Stimulated activated naive B cell treated with anti-CD40 and anti-IgM and Interleukin-4, amounts not matched to agents 10 μg/mL and 1 μg/mL and 100 μg/mL, for 72 hours (primary cell): Measurements from ENCODE around the gene RBM47.

ENCODE experiments used
- ATAC-seq, 2 donors: fragments of 150-1000 bp; cut with Tn5 transposase; replicated peaks; 2 replicates each; pipeline ENCODE4 v1.10.0; 2021; ENCODE audit warnings: moderate library complexity in 1 of 2
- DNase-seq: peaks from one replicate; pipeline ENCODE4 v3.0.0; 2021
- H3K27ac Mint-ChIP-seq: one replicate; pipeline ENCODE4 v1.8.0; 2022; ENCODE audit warnings: mild to moderate bottlenecking, mixed read lengths
- H3K27me3 Mint-ChIP-seq, 2 donors: one replicate each; pipeline ENCODE4 v1.8.0; 2022; ENCODE audit warnings: mixed read lengths in 2 of 2
- H3K36me3 Mint-ChIP-seq, 2 donors: one replicate each; pipeline ENCODE4 v1.8.0; 2022; ENCODE audit warnings: mixed read lengths in 2 of 2, mild to moderate bottlenecking in 1 of 2
- H3K4me1 Mint-ChIP-seq, 2 donors: one replicate each; pipeline ENCODE4 v1.8.0; 2022; ENCODE audit warnings: mixed read lengths in 2 of 2, mild to moderate bottlenecking in 1 of 2
- H3K4me3 Mint-ChIP-seq, 2 donors: one replicate each; pipeline ENCODE4 v1.8.0; 2022; ENCODE audit warnings: mild to moderate bottlenecking in 2 of 2, mixed read lengths in 2 of 2, moderate library complexity in 1 of 2
- H3K9me3 Mint-ChIP-seq, 2 donors: one replicate each; pipeline ENCODE4 v1.8.0; 2022; ENCODE audit warnings: mixed read lengths in 2 of 2, mild to moderate bottlenecking in 1 of 2

RBM47 gene

DNA sequence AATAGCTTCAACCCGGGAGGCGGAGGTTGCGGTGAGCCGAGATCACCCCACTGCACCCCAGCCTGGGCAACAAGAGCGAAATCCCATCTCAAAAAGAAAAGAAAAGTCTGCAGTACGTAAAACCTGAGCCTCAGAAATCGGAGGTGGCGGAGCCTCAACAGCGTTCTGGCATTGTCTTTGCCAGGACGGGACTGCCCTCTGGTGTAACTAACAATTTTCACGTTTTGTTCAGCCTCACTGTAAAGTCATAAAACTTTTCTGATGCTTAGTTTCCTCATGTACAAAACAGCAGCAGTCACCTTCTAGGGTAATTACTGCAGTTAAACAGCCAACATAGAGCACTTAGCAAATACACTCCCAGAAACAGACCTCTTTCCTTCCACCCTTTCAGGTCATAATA is 121.7 kb downstream of the RBM47 start:
- H3K27ac Mint-ChIP-seq, result no peak overlapping the region
- ATAC-seq (no peak), DNase-seq (no peak)
- peaks cover 0 to 9% of the 10 kb centered on the region in 2 donors for H3K36me3 Mint-ChIP-seq
- no peak overlapping the region for H3K4me3 Mint-ChIP-seq
- H3K9me3 Mint-ChIP-seq, result no peaks in the 10 kb centered on the region
- peaks cover 5% of the 10 kb centered on the region in 2 donors for H3K4me1 Mint-ChIP-seq
- no peaks in the 10 kb centered on the region for H3K27me3 Mint-ChIP-seq

DNA sequence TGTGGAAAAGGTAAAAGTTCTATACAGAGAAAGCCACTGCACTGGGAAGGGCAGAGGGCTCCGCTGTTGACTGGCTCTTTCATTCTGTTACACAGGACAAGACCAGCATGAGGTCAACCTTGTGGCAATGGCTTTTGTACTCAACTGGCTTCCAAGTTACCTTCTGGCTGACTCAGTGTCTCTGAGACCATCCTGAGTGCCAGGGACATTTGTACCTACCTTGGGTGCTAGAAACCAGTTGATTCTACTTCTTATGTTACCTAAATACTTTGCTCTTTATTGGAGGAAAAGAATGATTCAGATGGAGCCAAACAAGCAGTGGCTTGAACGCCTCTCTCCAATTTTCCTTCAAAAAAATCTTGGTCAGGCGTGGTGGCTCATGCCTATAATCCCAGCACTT is 123.2 kb downstream of the RBM47 start:
- H3K4me3 Mint-ChIP-seq, result no peak overlapping the region
- no peak overlapping the region for H3K27ac Mint-ChIP-seq
- no peaks in the 10 kb centered on the region for H3K9me3 Mint-ChIP-seq
- H3K27me3 Mint-ChIP-seq, result no peaks in the 10 kb centered on the region
- H3K36me3 Mint-ChIP-seq, result peaks cover 0 to 15% of the 10 kb centered on the region in 2 donors
- H3K4me1 Mint-ChIP-seq, result peaks cover 9 to 14% of the 10 kb centered on the region in 2 donors
- no peak for DNase-seq
- no peak for ATAC-seq

DNA sequence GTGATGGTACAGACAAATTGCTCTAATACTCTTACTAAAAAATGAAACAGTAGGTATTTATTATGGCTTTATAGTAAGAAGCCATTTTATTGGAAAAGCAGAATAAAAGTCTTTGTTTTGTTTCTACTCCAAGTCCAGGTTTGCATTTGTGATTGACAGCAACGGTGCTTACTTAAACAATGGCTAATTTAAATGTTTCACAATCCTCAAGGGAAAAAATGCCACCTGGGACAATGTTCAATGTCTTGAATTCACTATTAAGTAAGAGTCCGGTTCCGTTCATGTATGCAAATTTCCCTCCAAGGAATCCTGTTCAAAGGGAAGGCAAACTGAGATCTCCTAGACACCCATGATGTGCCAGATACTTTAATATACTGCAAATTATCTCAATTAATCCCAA is 123.6 kb downstream of the RBM47 start:
- H3K4me1 Mint-ChIP-seq, result peaks cover 8 to 14% of the 10 kb centered on the region in 2 donors

DNA sequence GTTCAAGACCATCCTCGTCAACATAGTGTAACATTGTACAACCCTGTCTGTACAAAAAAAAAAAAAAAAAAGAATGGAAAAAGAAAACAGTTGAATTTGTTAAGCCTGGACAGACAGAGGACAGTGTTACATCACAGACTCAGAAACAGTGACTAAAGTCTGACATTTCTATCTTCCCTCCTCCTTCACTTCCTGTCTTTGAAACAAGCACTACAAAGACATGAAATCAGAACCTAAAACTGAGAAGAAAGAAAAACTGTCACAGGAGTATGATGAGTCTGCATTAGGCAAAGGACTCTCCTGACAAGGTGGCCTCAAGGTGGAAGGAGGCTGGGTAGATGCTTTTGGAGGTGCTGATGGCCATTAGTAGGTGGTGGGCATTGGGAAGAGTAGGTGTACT is 126.7 kb downstream of the RBM47 start:
- Mint-ChIP-seq H3K27me3 (no peaks in the 10 kb centered on the region), H3K4me1 (peaks cover 8 to 14% of the 10 kb centered on the region in 2 donors), H3K4me3 (no peak overlapping the region), H3K9me3 (no peaks in the 10 kb centered on the region), H3K36me3 (peaks cover 0 to 5% of the 10 kb centered on the region in 2 donors), H3K27ac (no peak overlapping the region)
- DNase-seq, result no peak
- peak; percentile 33 to 49 for ATAC-seq

More for the DNA sequence above, 123.6 kb downstream of the RBM47 start:
- Mint-ChIP-seq H3K9me3 (no peaks in the 10 kb centered on the region), H3K36me3 (peaks cover 0 to 15% of the 10 kb centered on the region in 2 donors), H3K27ac (no peak overlapping the region), H3K27me3 (no peaks in the 10 kb centered on the region), H3K4me3 (no peak overlapping the region)
- DNase-seq (no peak), ATAC-seq (no peak)

DNA sequence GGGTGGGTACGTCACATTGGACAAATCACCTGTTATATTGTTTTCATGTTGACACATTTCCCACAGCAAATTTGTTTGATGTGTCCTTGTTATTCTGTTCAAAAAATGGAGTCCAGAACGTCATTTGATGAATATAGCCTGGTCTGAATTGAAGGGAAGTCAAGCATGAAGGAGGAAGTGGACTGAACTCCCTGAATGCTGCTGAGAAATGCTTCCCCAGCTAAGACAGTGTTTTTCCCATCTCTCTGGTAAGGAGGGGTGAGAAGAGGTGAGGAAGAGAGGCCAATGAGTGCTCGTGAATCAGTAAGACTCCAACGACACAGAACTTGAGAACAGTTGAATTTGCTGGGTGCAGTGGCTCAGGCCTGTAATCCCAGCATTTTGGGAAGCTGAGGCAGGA is 127.4 kb downstream of the RBM47 start:
- peak overlapping the region; percentile 37 for H3K27ac Mint-ChIP-seq
- no peak overlapping the region for H3K4me3 Mint-ChIP-seq
- H3K36me3 Mint-ChIP-seq, result peaks cover 0 to 5% of the 10 kb centered on the region in 2 donors

DNA sequence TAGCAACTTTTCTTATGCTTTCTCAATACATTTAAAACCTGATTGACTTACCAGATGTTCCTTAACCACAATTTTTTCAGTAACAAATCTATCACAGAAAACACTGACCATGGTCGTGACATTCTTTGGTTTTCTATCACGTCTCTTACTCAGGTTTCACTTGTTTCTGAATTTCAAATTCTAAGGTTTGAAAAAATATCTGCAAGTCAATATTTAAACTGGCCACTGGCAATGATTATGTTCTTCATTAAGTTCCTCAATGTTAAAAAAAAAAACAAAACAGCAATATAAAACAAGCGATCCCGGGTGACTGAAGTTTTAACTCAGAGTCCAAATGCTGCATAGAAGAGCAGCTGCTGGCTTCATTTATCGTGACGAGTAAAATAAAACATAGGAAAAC is 128.9 kb downstream of the RBM47 start:
- Mint-ChIP-seq H3K36me3 (peaks cover 0 to 5% of the 10 kb centered on the region in 2 donors), H3K4me1 (peaks cover 8 to 14% of the 10 kb centered on the region in 2 donors), H3K4me3 (no peak overlapping the region), H3K27ac (no peak overlapping the region), H3K9me3 (no peaks in the 10 kb centered on the region), H3K27me3 (no peaks in the 10 kb centered on the region)
- DNase-seq, result no peak
- ATAC-seq, result no peak

More for the DNA sequence above, 127.4 kb downstream of the RBM47 start:
- H3K9me3 Mint-ChIP-seq, result no peaks in the 10 kb centered on the region
- H3K27me3 Mint-ChIP-seq, result no peaks in the 10 kb centered on the region
- no peak for DNase-seq
- peaks cover 8 to 14% of the 10 kb centered on the region in 2 donors for H3K4me1 Mint-ChIP-seq
- ATAC-seq, result no peak

DNA sequence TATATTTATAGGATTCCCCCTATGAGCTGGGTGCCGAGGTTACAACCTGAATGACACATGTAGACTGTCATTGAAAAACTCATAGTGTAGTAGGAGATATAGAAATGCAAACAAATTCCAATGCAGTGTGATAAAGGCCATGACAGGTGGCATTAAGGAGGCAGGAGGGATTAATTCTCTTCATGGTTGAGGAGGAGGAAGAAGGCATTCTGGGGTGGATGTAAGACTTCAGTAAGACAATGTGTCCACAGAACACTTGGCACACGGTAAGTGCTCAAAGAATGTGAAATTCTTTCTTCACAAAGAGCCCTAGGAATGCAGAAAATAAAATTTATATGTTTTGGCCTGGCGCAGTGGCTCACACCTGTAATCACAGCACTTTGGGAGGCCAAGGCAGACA is 136.5 kb downstream of the RBM47 start:
- Mint-ChIP-seq H3K27me3 (no peaks in the 10 kb centered on the region), H3K4me3 (no peak overlapping the region), H3K9me3 (no peaks in the 10 kb centered on the region), H3K27ac (no peak overlapping the region), H3K4me1 (no peaks in the 10 kb centered on the region), H3K36me3 (no peaks in the 10 kb centered on the region)
- no peak for DNase-seq
- ATAC-seq, result no peak

DNA sequence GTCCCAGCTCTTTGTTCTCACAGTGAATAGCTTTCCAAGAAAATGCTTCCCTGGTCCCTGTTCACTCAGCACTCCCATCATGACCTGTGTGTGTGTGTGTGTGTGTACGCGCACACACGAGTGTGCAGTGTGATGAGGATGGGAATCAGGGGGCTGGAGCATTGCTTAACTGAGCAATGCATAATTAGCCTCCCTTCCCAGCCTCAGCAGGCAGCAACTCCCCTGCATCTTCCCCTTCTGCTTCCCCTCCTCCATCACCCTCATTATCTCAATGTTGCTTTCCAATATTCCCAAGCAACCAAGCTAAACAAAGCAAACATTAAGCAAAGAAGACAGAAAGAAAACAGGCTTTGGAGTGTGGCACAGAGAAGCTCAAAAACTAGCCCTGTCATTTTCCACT is 137.0 kb downstream of the RBM47 start:
- Mint-ChIP-seq H3K9me3 (no peaks in the 10 kb centered on the region), H3K27ac (no peak overlapping the region), H3K4me1 (no peaks in the 10 kb centered on the region), H3K36me3 (no peaks in the 10 kb centered on the region), H3K4me3 (no peak overlapping the region), H3K27me3 (no peaks in the 10 kb centered on the region)
- DNase-seq (no peak), ATAC-seq (no peak)

DNA sequence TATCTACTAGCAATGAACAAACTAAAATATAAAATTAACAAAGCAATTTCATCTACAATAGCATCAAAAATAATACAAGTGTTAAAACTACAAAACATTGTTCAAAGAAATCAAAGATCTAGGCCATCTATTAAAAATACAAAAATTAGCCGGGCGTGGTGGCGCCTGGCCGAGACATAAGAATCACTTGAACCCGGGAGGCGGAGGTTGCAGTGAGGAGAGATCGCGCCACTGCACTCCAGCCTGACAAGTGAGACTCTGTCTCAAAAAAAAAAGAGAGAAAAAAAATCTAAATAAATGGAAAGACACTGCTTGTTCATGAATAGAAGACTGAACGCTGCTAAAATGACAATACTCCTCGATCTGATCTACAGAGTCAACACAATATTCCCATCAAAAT is 139.2 kb downstream of the RBM47 start:
- H3K36me3 Mint-ChIP-seq, result no peaks in the 10 kb centered on the region
- DNase-seq (no peak), ATAC-seq (no peak)
- no peaks in the 10 kb centered on the region for H3K4me1 Mint-ChIP-seq
- H3K9me3 Mint-ChIP-seq, result no peaks in the 10 kb centered on the region
- no peak overlapping the region for H3K4me3 Mint-ChIP-seq
- H3K27ac Mint-ChIP-seq, result no peak overlapping the region
- H3K27me3 Mint-ChIP-seq, result no peaks in the 10 kb centered on the region

DNA sequence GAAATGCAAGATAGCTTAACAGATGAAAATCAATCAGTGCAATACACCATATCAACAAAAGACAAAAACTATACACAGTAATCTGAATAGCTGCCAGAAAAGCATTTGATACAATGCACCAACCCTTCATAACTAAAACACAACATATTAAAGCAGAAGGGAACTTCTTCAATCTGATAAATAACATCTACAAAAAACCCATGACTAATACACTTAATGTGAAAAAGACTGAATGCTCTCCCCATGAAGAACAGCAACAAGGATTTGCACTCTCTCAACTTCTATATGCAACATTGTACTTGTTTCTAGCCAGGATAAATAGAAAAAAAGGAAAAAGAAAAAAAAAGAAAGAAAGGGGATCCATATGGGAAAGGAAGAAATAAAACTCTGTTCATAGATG is 139.7 kb downstream of the RBM47 start:
- Mint-ChIP-seq H3K4me3 (no peak overlapping the region), H3K27ac (no peak overlapping the region), H3K9me3 (no peaks in the 10 kb centered on the region), H3K4me1 (no peaks in the 10 kb centered on the region), H3K27me3 (no peaks in the 10 kb centered on the region), H3K36me3 (no peaks in the 10 kb centered on the region)
- DNase-seq, result no peak
- ATAC-seq, result no peak

DNA sequence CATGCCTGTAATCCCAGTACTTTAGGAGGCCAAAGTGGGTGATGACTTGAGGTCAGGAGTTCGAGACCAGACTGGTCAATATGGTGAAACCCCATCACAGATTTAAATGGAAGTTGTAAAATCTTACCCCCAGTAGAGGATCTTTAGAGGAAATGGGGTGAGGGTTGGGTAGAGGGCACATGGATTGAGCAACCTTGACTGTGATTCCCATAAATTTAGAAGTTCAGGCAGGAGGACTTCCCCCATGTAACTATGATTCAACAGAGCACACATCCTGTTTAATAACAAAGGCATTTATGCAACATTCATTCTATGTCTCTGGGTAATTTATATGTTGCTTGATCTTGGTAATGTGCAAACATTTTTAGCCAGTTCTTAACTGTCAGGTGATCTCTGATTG is 143.1 kb downstream of the RBM47 start:
- Mint-ChIP-seq H3K27ac (no peak overlapping the region), H3K36me3 (peaks cover 0 to 4% of the 10 kb centered on the region in 2 donors), H3K4me1 (peaks cover 0 to 2% of the 10 kb centered on the region in 2 donors), H3K27me3 (peaks cover 4 to 5% of the 10 kb centered on the region in 2 donors), H3K4me3 (no peak overlapping the region), H3K9me3 (no peaks in the 10 kb centered on the region)
- DNase-seq, result no peak
- ATAC-seq, result no peak

DNA sequence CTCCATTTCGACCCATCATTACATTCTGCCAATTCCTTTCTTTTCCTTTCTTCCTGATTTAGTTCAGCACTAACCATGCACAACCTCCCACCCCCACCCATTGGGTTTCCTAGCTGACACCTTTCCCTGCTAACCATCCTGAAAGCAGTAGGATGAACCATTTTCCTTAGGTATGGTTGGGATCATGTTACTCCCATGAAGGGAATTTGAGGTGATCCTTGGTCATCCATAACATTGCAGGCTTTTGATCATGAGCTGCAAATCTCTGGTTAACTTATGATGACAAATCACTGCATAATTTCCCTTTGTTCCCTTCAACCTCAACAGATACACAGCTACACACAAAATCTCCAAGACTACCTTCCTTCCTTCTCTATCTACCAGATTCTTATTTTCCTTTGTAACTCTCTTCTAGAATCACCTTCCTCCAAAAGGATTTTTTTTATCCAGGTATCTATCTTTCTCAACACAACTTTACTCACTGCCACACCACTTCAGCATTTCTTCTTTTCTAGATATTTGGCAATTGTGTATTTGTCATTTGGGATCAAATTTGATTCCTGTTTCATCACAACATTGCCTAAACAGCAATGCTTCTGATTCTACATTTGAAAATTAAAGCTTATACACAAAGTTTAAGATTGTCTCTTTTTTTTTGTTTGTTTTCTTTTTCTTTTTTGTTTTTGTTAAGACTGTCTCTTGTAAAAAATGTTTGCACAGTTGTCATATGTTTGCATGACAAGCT is 145.1 kb downstream of the RBM47 start:
- H3K27me3 Mint-ChIP-seq, result peaks cover 4 to 5% of the 10 kb centered on the region in 2 donors
- no peaks in the 10 kb centered on the region for H3K9me3 Mint-ChIP-seq
- no peak overlapping the region for H3K27ac Mint-ChIP-seq
- peaks cover 0 to 2% of the 10 kb centered on the region in 2 donors for H3K4me1 Mint-ChIP-seq
- H3K36me3 Mint-ChIP-seq, result peaks cover 0 to 4% of the 10 kb centered on the region in 2 donors
- ATAC-seq, result no peak
- H3K4me3 Mint-ChIP-seq, result no peak overlapping the region
- DNase-seq, result no peak

DNA sequence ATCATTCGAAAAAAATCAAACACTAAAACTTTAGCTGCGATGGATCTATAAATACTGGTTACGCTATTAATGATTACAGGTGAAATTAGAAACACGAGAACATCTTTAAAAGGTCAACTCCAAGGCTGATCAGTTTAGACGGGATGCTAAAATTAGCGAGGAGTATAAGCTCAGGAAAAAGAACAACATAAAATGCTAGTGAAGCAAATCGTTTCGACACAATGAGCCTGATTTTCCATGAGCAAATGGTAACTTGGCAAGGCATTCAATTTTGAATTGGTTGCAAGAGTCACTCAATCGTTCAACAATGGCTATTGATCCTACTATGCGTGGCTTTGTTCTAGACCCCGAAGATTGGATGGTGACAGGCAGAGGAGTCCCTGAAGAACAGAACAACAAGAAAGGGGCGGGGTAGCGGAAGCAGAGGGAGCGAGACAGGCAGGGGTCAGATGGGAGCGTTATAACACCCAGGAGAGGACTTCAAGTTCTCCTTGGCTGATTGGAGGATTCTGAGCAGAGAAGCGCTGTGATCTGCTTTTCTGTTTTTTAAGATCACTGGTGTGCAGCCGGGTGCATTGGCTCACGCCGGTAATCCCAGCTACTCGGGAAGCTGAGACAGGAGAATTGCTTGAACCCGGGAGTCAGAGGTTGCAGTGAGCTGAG is 146.5 kb downstream of the RBM47 start:
- peaks cover 0 to 2% of the 10 kb centered on the region in 2 donors for H3K4me1 Mint-ChIP-seq
- DNase-seq (no peak), ATAC-seq (no peak)
- H3K36me3 Mint-ChIP-seq, result peaks cover 0 to 4% of the 10 kb centered on the region in 2 donors
- H3K4me3 Mint-ChIP-seq, result no peak overlapping the region
- no peaks in the 10 kb centered on the region for H3K9me3 Mint-ChIP-seq
- H3K27ac Mint-ChIP-seq, result no peak overlapping the region
- H3K27me3 Mint-ChIP-seq, result peaks cover 4 to 5% of the 10 kb centered on the region in 2 donors

DNA sequence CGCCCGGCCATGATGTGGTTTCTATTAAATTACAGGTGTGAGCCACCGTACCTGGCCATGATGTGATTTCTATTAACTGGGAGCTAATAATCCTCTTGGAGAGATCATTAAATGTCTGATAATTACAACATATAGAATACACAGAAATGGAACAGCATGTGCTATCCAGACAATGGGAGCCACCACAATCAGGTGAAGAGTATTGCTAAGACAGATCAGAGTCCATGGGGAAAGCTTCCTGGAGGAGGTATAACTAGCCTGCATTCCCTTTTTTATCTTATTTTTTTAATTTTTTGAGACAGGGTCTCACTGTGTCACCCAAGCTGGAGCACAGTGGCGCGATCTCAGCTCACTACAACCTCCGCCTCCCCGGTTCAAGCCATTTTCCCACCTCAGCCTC is 147.7 kb downstream of the RBM47 start:
- H3K9me3 Mint-ChIP-seq, result no peaks in the 10 kb centered on the region
- no peak for DNase-seq
- H3K27me3 Mint-ChIP-seq, result peaks cover 4 to 5% of the 10 kb centered on the region in 2 donors
- H3K4me3 Mint-ChIP-seq, result no peak overlapping the region
- peaks cover 0 to 2% of the 10 kb centered on the region in 2 donors for H3K4me1 Mint-ChIP-seq
- H3K36me3 Mint-ChIP-seq, result peaks cover 0 to 4% of the 10 kb centered on the region in 2 donors
- no peak overlapping the region for H3K27ac Mint-ChIP-seq
- no peak for ATAC-seq

DNA sequence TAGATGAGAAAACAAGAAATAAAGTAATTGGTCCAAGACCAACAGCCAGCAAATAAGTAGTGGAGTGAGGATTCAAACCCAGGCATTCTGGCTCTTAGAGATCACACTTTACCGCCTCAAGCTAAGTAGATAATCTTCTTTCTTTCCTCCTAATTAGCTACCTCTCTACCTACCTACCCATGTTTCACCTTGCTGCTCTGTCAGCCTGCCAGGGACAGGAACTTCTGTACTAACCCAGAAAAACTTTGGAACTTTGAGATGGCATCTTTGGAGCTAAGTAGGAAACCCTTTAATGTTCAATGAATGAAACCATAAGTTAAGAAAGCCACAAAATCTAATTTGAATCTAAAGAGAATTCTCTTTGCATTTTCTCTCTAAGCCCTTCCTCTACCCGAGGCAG is 149.4 kb downstream of the RBM47 start:
- Mint-ChIP-seq H3K4me3 (no peak overlapping the region), H3K9me3 (no peaks in the 10 kb centered on the region), H3K36me3 (peaks cover 0 to 8% of the 10 kb centered on the region in 2 donors), H3K27me3 (peaks cover 4 to 5% of the 10 kb centered on the region in 2 donors), H3K4me1 (peaks cover 0 to 5% of the 10 kb centered on the region in 2 donors), H3K27ac (no peak overlapping the region)
- ATAC-seq (no peak), DNase-seq (no peak)
